Cardiac septum (tissue), 1 donor: ENCODE data around the gene PRDM8. TPM values are rescaled to one million over a fixed set of nuclear protein-coding genes. Genes with fewer than 3 reads are reported as not detected.

ENCODE experiments used
- DNase-seq: peaks from one replicate; pipeline ENCODE4 v3.0.0-alpha.2; 2020; ENCODE audit warnings: low spot score
- intact Hi-C: fragments of 100-400 bp; cut with DNase I; formaldehyde crosslinking; loops from one replicate; pipeline ENCODE4 v1.14.0; 2022
- total RNA-seq: library from RNA; stranded (reverse); fragmentation: NEBNext Ultra II Directional; extraction: Animal tissue kit (Norgen Biotek cat#: 25700); gene quantifications from one replicate; pipeline ENCODE4 v1.2.1, GENCODE V29; 2021
- donor health status: DM: no; HTN: no; CAD: no.

PRDM8 gene
- total RNA-seq, 1 donor from 2014 or later, result 1.6 TPM

GRCh38 chr4:80249144-80249543, 51.8 kb downstream of the PRDM8 start:
- intact Hi-C loops, result no loop called here
- DNase-seq, result no peak

GRCh38 chr4:80252427-80252826, 55.1 kb downstream of the PRDM8 start:
- intact Hi-C loops, result no loop called here
- no peak for DNase-seq

- intact Hi-C loops, result no loop called here
- DNase-seq, result no peak
Observed at GRCh38 chr4:80252953-80253352, 55.6 kb downstream of the PRDM8 start.

GRCh38 chr4:80253510-80253909, 56.2 kb downstream of the PRDM8 start:
- DNase-seq, result no peak
- intact Hi-C loops, result no loop called here

Other genes with a start within 250 kb of the PRDM8 start
- gene ANTXR2, start 124.3 kb upstream of the PRDM8 start, total RNA-seq, result 54.6 TPM
- gene FGF5, start 69.2 kb downstream of the PRDM8 start, total RNA-seq, result 0.30 TPM
- gene CFAP299, start 138.2 kb downstream of the PRDM8 start, total RNA-seq, result not detected